Right forelimb (tissue), 1 donor: Measurements from ENCODE around the gene PERCC1.
"Not testable (repeated sequence)": the region's sequence is repeated elsewhere in the genome, so short reads cannot be mapped to it uniquely, and the experiment has no call there.

ENCODE experiments used
- DNase-seq: peaks from one replicate; pipeline ENCODE4 v3.0.0-alpha.2; 2018

The PERCC1 gene

DNA sequence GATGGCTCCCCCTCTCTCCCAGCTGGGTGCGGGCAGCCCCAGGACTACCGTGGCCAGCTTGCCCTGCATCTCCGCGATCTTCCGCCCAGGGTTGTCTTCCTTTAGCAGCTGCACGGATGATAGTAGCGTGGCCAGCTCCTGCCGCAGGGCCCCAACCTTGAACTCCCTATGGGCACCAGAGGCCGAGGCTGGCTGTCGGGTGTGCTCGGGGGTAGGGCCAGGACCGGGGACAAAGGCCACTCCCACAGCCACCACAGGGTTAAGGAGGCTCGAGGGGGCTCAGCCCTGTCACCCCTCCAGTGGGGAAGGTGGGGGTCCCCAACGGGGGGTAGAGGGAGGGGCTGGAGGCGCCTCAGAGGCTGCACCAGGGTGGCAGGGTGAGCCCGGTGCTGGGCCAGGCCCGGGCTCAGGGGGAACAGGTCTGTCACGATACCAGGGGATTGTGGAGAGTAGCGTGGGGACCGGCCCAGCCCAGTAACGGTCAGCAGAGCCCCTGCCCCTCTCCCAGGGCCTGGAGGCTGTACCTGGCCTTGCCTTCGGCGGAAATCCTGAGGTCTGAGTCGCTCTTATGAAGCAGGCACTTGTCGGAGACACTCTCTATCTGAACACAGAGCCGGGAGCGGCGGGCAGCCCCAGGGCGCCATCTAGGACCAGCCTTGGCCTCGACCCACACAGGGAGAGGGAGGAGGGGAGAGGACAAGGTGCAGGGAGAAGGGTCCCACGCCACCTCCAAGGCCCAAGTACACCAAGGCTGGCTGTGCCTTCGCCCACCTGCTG lies 5.2 kb downstream of the PERCC1 start:
- no peak for DNase-seq

DNA sequence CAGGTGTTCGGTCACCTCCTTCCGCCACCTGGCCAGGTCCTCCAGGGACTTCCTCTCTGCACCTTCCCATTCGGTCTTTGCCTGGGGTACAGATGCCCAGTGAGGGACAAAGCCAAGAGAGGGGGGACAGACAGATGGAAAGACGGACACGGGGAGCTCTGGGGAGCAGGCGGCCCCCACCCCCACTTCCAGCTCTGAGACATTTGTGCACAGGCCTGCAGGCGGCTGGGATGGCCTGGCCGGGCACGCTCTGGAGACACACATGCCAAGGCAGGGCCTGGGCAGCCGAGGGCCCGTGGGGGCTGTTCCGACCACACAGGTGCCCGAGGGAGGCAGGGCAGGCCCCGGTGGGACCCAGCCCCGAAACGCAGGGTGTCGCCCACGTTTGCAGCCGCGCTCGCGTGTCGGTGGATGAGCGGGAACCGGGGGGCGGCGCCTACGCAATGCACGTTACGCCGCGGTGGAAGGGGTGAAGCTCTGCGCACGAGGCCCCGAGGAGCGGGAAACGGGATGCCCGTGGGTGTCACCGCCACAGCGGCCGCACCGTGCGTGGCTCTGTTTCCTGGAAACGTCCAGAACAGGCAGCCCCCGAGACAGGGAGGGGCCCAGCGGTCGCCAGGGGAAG lies 6.0 kb downstream of the PERCC1 start:
- no peak for DNase-seq

DNA sequence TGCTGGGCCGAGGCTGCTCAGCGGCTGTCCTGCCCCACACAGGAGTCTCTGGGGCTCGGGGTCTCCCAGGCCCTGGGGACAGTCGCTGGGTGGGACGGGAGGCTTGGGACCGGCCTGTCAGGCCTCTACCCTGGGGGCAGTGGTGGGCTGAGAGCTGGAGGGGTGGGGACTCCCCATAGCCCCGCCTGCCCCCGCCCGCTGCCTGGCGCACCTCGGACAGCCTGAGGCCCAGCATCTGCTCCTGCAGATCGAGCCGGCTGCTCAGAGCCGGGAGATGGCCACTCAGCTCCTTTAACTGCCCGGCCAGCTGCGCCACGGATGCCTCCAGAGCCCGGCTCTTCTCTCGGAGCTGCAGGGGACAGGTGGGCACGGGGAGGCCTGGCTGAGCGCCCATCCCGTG lies 6.7 kb downstream of the PERCC1 start:
- DNase-seq: no peak

GRCh38 chr16:1438229-1439057 lies 7.6 kb downstream of the PERCC1 start:
- no peak for DNase-seq

DNA sequence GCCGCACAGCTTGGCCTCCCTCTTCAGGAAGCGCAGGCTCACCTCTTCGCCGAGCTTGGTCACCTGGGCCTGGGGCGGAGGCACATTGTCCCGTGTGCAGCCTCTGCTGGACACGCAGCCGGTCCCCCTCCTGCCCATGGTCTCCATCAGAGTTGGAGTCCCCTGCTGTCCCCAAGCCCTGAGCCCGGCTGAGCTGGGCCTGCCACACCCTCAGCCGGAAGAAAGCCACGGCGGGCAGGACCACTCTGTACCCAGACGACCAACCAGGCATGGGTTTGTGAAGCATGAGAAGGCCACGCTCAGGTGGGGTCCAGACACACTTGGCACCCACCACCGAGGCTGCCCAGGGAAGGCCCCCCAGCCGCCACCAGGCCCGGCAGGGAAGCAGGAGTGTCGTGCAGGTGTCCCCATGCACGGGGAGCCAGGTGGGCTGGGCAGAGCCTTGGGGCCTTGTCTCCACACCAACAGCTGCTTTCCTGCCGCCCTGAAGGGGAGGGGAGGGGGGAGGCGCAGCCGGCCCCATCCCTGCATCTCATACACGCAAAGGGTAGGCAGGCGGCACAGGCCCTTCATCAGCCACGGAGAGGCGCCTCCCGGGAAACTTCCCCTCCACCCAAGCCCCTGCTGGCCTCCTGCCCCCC lies 8.3 kb downstream of the PERCC1 start:
- DNase-seq: no peak

GRCh38 chr16:1439699-1440074 lies 8.8 kb downstream of the PERCC1 start:
- not testable (repeated sequence) for DNase-seq

GRCh38 chr16:1441391-1441829 lies 10.5 kb downstream of the PERCC1 start:
- DNase-seq: no peak

GRCh38 chr16:1442697-1443096 lies 11.8 kb downstream of the PERCC1 start:
- no peak for DNase-seq

GRCh38 chr16:1443403-1443973 lies 12.6 kb downstream of the PERCC1 start:
- no peak for DNase-seq

GRCh38 chr16:1443980-1444729 lies 13.3 kb downstream of the PERCC1 start, which contains the start of gene CCDC154:
TSS of gene CCDC154 (minus strand) at chr16:1444556. CDS start at chr16:1444322, 234 bp downstream.
- DNase-seq: no peak

GRCh38 chr16:1444730-1445517 lies 14.0 kb downstream of the PERCC1 start:
- no peak for DNase-seq

DNA sequence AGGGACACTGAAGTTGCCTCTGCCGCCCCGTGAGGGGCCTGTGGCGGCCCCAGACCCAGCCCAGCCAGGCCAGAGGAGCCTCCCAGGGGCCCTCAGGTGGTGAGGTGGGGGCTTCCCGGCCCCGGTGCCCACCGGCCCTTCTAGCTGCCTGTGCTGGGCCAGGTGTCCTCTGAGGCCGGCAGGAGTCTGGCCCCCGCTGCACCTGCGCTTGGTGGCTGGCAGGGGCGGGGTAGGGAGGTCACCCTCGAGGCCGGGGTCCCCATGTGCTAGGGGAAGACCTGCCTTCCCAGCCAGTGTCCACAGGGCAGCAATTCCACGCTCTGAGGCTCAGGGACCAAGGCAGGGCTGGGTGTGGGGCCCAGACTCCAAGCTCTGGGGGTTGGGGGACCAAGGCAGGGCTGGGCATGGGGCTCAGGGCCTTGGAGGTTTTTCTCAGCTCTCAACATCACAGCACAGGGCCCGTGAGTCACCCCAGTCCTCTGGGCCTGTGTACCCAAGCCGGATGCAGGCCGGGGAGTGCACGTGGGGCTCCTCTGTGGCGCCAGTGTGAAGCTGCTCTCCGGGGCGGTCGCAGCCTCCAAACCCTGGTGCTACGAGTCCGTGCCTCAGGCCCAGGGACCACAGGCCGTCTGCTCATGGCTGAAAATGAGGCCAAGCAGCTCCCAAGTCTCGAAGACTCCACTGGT lies 14.8 kb downstream of the PERCC1 start:
- no peak for DNase-seq

DNA sequence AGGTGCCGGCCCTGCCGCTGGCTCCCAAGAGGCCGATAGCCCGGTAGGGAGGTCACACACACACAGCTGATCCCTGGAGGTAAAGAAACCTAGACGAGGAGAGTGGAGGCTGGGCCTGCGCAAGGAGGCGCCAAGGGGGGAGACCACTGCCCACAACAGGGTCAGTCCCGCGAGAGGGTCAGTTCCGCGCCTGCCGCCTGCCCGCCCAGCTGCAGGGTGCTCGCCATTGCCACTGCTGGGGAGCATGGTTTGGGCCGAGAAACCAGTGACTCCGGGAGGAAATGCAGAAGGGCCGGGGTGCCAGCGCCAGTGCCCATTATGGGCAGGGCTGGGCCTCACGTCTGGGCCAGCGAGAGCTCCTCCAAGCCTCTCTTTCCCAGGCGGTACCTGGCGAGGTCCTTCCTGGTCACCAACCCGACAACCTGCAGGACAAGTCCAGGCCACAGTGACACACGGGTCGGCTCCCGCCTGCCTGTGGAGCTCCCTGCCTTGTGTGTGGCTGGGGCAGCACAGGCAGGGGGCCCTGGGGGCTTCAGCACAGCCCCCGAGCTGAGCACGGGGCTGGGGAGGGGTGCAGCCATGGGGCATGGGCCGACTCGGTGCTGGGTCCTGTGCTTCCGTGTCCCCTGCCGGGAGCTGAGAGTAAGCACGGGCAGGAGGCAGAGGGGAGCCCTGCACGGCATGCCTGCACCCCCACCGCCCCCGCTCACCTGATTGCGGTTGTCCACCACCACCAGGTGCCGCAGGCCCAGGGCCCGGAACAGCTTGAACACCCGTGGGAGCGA lies 15.6 kb downstream of the PERCC1 start:
- DNase-seq: no peak

GRCh38 chr16:1447965-1448364 lies 17.1 kb downstream of the PERCC1 start:
- DNase-seq: no peak

DNA sequence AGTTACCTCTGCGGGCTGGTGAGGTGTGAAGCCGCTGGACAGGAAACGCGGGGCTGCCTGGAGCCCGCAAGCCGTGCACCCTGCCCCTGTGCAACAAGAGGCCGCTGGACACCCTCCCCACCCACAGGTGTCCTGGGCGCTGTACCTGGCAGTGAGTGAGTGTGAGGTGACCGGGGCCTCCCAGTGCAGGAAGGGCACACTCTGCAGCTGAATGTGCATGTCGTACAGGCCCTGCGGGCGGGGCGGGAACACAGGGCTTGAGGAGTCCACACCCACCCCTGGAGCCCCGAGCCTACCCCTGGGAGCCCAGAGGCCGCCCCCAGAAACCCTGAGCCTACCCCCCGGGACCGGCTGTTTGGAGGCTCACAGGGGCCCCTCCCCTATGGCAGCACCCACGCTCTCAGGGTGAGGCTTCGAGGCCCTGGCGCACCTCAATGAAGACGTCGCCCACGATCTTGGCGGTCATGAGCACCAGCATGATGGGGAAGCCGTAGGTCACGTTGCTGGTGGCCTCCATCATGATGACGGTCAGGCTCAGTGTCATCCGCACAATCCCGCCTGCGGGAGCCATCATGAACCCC lies 17.7 kb downstream of the PERCC1 start:
- DNase-seq: no peak

GRCh38 chr16:1449201-1449788 lies 18.4 kb downstream of the PERCC1 start:
- DNase-seq: no peak

GRCh38 chr16:1450218-1450617 lies 19.3 kb downstream of the PERCC1 start:
- DNase-seq: no peak

DNA sequence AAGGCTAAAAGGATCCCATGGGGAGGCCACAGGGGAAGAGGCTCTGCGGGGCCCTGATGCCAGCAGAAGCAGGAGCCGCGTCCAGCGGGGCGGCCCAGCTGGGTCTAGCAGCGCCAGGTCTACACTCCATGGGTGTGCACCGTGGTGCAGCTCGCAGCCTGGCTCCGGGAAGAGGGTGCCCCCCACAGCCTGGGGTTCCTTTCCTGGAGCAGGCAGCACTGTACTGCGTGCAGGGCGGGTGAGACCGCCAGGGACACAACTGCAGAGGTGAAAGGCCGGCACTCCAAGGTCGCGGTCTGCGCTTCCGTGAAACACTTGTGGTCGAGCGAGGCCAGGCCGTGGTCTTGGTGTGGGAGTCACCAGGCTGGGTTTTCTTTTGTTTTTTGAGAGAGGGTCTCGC lies 20.0 kb downstream of the PERCC1 start:
- DNase-seq: no peak
